ENCODE data around the gene ST6GAL1.
"Not testable (repeated sequence)": the region's sequence is repeated elsewhere in the genome, so short reads cannot be mapped to it uniquely, and the experiment has no call there.

DNA sequence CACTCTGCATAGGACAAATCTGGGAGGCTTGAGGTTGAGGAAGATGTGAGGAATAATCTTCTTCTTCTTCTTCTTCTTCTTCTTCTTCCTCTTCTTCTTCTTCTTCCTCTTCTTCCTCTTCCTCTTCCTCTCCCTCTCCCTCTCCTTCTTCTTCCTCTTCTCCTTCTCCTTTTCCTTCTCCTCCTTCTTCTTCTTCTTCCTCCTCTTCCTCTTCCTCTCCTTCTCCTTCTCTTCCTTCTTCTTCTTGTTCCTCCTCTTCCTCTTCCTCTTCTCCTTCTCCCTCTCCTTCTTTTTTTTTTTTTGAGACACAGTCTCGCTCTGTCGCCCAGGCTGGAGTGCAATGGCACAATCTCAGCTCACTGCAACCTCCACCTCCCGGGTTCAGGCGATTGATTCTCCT lies 40.6 kb upstream of the ST6GAL1 start:
- TF ChIP-seq POLR2AphosphoS5 (IDR thresholded peaks at IDR 0.05; ENCODE audit: low read depth, low read length); TCF7L2 (IDR thresholded peaks at IDR 0.05; ENCODE audit: low read depth, low read length); SIN3A (IDR thresholded peaks at IDR 0.05; ENCODE audit: borderline replicate concordance, insufficient read depth, low read depth, low read length): not testable (repeated sequence)
- TF ChIP-seq, protein P1, sequence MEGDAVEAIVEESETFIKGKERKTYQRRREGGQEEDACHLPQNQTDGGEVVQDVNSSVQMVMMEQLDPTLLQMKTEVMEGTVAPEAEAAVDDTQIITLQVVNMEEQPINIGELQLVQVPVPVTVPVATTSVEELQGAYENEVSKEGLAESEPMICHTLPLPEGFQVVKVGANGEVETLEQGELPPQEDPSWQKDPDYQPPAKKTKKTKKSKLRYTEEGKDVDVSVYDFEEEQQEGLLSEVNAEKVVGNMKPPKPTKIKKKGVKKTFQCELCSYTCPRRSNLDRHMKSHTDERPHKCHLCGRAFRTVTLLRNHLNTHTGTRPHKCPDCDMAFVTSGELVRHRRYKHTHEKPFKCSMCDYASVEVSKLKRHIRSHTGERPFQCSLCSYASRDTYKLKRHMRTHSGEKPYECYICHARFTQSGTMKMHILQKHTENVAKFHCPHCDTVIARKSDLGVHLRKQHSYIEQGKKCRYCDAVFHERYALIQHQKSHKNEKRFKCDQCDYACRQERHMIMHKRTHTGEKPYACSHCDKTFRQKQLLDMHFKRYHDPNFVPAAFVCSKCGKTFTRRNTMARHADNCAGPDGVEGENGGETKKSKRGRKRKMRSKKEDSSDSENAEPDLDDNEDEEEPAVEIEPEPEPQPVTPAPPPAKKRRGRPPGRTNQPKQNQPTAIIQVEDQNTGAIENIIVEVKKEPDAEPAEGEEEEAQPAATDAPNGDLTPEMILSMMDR (IDR thresholded peaks at IDR 0.05): not testable (repeated sequence)
- TF ChIP-seq, protein P2, sequence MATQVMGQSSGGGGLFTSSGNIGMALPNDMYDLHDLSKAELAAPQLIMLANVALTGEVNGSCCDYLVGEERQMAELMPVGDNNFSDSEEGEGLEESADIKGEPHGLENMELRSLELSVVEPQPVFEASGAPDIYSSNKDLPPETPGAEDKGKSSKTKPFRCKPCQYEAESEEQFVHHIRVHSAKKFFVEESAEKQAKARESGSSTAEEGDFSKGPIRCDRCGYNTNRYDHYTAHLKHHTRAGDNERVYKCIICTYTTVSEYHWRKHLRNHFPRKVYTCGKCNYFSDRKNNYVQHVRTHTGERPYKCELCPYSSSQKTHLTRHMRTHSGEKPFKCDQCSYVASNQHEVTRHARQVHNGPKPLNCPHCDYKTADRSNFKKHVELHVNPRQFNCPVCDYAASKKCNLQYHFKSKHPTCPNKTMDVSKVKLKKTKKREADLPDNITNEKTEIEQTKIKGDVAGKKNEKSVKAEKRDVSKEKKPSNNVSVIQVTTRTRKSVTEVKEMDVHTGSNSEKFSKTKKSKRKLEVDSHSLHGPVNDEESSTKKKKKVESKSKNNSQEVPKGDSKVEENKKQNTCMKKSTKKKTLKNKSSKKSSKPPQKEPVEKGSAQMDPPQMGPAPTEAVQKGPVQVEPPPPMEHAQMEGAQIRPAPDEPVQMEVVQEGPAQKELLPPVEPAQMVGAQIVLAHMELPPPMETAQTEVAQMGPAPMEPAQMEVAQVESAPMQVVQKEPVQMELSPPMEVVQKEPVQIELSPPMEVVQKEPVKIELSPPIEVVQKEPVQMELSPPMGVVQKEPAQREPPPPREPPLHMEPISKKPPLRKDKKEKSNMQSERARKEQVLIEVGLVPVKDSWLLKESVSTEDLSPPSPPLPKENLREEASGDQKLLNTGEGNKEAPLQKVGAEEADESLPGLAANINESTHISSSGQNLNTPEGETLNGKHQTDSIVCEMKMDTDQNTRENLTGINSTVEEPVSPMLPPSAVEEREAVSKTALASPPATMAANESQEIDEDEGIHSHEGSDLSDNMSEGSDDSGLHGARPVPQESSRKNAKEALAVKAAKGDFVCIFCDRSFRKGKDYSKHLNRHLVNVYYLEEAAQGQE (IDR thresholded peaks at IDR 0.05; ENCODE audit: insufficient read depth in 1 of 2, low read depth in 2 of 2, low read length in 1 of 2): not testable (repeated sequence)
